ENCODE measurements around the gene HYDIN.

Gene HYDIN

DNA sequence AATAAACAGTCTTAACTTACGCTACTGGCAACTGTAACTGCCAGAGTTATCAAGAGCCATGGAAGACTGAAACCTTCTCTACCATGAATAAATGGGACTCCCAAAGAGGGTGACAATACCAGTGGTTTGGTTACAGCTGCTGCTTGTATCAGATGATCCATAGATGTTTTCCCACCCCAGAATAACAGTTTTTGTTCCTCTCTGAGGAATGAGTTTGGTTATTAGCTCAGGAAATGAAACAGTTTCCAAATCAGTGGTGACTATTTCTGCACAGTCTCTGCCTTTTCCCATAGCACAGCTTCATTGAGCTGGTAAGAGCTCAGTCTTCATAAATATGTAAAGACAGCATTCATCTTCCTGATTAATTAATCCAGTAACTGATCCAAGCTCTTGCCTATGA, 14.0 kb upstream of the HYDIN start:
- Histone ChIP-seq H3K27me3 (no peaks in the 10 kb centered on the region), H3K9me3 (no peaks in the 10 kb centered on the region), H3K36me3 (no peaks in the 10 kb centered on the region), H3K4me3 (ENCODE audit: low read depth in 1 of 2, low read length in 1 of 2) (no peak overlapping the region), H3K4me1 (ENCODE audit: control insufficient read depth in 1 of 2, insufficient read depth in 1 of 2, low read depth in 1 of 2, low read length in 1 of 2) (no peaks in the 10 kb centered on the region), H3K27ac (no peak overlapping the region)
- TF ChIP-seq CTCF (IDR thresholded peaks at IDR 0.05): no peak

- TF ChIP-seq CTCF (IDR thresholded peaks at IDR 0.05): no peak
- Histone ChIP-seq H3K9me3 (no peaks in the 10 kb centered on the region), H3K4me3 (ENCODE audit: low read depth in 1 of 2, low read length in 1 of 2) (no peak overlapping the region), H3K4me1 (ENCODE audit: control insufficient read depth in 1 of 2, insufficient read depth in 1 of 2, low read depth in 1 of 2, low read length in 1 of 2) (no peaks in the 10 kb centered on the region), H3K36me3 (no peaks in the 10 kb centered on the region), H3K27ac (no peak overlapping the region), H3K27me3 (no peaks in the 10 kb centered on the region)
Measured at GRCh38 chr16:71242601-71243000, 12.1 kb upstream of the HYDIN start.

DNA sequence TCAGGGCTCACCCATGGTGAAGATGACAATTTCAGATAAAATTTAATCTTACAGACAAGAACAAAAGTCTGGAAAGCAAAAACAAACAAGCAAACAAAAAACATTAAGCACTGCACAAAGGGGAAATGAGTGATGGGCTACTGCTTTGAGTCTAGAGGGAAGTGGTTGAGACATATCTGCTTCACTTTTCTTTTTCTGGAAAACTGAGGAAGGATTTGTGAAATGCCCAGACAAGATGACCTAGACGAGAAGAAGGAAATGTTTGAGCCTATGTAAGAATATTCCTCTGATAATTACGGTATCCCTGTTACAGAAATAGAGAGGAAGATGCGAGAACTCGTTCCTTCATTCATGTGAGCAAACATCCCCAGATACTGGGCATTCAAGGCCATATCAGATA, 11.5 kb upstream of the HYDIN start:
- Histone ChIP-seq H3K9me3 (no peaks in the 10 kb centered on the region), H3K4me3 (ENCODE audit: low read depth in 1 of 2, low read length in 1 of 2) (no peak overlapping the region), H3K36me3 (no peaks in the 10 kb centered on the region), H3K27ac (no peak overlapping the region), H3K4me1 (ENCODE audit: control insufficient read depth in 1 of 2, insufficient read depth in 1 of 2, low read depth in 1 of 2, low read length in 1 of 2) (no peaks in the 10 kb centered on the region), H3K27me3 (no peaks in the 10 kb centered on the region)
- TF ChIP-seq CTCF (IDR thresholded peaks at IDR 0.05): no peak

DNA sequence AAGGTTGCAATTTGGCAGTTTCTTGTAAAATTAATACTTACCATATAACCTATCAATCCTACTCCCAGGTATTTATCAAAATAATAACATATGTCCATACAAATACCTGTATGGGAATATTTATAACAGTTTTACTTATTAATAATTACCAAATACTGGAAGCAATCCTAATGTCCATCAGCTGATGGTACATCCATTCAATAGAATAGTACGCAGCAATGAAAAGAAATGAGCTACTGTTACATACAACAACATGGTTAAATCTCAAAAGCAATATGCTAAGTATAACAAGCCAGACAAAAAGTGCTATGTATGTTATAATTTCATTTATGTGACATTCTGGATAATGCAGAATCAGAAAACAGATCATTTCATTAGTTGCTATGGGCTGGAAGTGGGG, 1.2 kb downstream of the HYDIN start:
- Histone ChIP-seq H3K4me1 (ENCODE audit: control insufficient read depth in 1 of 2, insufficient read depth in 1 of 2, low read depth in 1 of 2, low read length in 1 of 2) (no peaks in the 10 kb centered on the region), H3K9me3 (peaks cover 4% of the 10 kb centered on the region), H3K27ac (no peak overlapping the region), H3K4me3 (ENCODE audit: low read depth in 1 of 2, low read length in 1 of 2) (no peak overlapping the region), H3K36me3 (no peaks in the 10 kb centered on the region), H3K27me3 (peaks cover 25% of the 10 kb centered on the region)
- TF ChIP-seq CTCF (IDR thresholded peaks at IDR 0.05): no peak

DNA sequence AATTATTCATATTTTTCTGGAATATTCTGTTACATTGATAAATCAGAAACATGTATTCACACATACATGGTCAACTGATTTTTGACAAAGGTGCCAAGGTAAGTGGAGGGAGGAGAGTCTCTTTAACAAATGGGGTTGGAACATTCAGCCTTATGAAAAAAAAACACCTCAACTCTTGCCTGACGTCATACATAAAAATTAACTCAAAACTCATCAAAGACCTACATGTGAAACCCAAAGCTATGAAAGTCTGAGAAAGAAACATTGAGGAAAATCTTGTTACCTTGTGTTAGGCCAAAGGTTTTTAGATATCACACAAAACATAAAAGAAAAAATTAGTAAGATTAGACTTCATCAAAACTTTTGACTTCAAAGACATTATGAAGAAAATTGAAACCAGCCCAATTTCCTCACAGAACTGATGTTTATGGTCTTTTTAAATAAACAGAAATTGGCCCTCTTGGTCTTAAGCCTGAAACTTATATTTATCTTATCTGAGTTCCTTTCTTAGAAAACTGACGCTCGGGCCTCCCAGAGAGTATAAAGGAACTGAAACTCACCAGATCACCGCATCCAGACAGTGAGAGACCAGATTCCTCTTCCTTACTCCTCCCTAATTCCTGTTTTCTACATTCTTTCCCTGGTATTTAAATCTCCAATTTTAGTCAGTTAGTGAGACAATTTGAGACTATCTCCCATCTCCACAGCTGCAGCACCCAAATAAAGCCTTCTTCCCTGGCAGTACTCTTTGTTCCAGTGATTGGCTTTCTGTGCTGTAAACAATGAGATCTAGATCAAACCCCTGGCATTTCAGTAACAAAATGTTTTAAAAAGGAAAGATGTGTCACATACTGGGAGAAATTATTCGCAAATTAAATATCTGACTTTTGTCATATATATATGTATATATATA, 4.0 kb downstream of the HYDIN start:
- peaks cover 4% of the 10 kb centered on the region for H3K9me3 ChIP-seq
- H3K36me3 ChIP-seq: no peaks in the 10 kb centered on the region
- TF ChIP-seq CTCF (IDR thresholded peaks at IDR 0.05): no peak
- peaks cover 23% of the 10 kb centered on the region for H3K27me3 ChIP-seq
- no peaks in the 10 kb centered on the region for H3K4me1 ChIP-seq (ENCODE audit: control insufficient read depth in 1 of 2, insufficient read depth in 1 of 2, low read depth in 1 of 2, low read length in 1 of 2)
- no peak overlapping the region for H3K27ac ChIP-seq
- H3K4me3 ChIP-seq (ENCODE audit: low read depth in 1 of 2, low read length in 1 of 2): no peak overlapping the region
